Loucy (cell line): ENCODE data around the gene ARHGAP24.

Source experiments
- EZH2phosphoT487 ChIP-seq: fragments of 200-600 bp; IDR thresholded peaks from 2 replicates; pipeline ENCODE4 v1.6.1; 2018; ENCODE audit warnings: antibody characterized with exemption, mild to moderate bottlenecking, moderate library complexity, borderline replicate concordance
- TF ChIP-seq, protein P1 (sequence below): fragments of 200-600 bp; sonication (generic); conservative IDR thresholded peaks from 2 replicates; pipeline ENCODE4 v1.5.1; 2014; ENCODE audit warnings: mild to moderate bottlenecking, antibody characterized with exemption, low read length

DNA sequence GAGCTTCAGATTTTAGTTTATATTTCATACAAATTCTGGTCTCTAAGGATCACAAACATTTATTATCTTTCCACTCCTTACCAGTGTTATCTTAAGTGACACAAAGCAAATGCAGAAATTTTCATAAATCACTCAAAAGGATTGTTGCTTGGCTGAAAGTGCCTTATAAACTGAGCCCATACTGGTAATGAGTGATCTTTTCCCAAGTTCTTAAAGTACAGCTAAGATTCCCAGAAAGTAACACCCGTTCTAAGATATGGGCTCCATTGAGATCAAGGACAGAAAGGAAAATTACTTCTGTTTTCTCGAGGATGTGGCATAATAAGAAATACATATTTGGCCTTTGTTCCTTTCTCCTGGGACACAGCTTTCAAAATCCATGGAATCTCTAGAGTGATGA lies 313.7 kb downstream of the ARHGAP24 start:
- TF ChIP-seq, protein P1, sequence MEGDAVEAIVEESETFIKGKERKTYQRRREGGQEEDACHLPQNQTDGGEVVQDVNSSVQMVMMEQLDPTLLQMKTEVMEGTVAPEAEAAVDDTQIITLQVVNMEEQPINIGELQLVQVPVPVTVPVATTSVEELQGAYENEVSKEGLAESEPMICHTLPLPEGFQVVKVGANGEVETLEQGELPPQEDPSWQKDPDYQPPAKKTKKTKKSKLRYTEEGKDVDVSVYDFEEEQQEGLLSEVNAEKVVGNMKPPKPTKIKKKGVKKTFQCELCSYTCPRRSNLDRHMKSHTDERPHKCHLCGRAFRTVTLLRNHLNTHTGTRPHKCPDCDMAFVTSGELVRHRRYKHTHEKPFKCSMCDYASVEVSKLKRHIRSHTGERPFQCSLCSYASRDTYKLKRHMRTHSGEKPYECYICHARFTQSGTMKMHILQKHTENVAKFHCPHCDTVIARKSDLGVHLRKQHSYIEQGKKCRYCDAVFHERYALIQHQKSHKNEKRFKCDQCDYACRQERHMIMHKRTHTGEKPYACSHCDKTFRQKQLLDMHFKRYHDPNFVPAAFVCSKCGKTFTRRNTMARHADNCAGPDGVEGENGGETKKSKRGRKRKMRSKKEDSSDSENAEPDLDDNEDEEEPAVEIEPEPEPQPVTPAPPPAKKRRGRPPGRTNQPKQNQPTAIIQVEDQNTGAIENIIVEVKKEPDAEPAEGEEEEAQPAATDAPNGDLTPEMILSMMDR = no peak
- TF ChIP-seq EZH2phosphoT487 = no peak
